Measurements from ENCODE around the gene COA8. TPM values are rescaled to one million over a fixed set of nuclear protein-coding genes. Genes with fewer than 3 reads are reported as not detected.

The COA8 gene
- total and polyA plus RNA-seq, 2 of the 13 experiments (the other 11 are each of a cell fraction or from before 2014, with no cell fraction given), result 10.9 to 25.1 TPM

DNA sequence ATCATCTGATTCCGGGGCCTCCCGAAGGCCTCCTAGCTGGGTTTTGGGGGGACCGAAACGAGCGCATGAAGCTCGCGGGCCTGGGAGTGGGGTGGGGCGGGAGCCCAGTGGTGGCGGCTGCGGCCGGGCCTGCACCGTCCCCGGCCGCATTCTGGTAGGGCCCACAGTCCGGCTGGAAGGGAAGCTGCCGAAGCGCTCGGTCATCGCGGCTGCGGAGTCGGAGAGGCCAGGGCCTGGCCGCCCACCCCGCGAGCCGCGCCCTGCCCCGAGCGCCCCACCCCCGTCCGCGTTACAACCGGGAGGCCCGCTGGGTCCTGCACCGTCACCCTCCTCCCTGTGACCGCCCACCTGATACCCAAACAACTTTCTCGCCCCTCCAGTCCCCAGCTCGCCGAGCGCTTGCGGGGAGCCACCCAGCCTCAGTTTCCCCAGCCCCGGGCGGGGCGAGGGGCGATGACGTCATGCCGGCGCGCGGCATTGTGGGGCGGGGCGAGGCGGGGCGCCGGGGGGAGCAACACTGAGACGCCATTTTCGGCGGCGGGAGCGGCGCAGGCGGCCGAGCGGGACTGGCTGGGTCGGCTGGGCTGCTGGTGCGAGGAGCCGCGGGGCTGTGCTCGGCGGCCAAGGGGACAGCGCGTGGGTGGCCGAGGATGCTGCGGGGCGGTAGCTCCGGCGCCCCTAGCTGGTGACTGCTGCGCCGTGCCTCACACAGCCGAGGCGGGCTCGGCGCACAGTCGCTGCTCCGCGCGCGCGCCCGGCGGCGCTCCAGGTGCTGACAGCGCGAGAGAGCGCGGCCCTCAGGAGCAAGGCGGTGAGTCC, 66.1 kb downstream of the COA8 start, which contains the start of gene KLC1 (continued):
- peak; percentile 48; the same call in 1 of the 2 replicates for TF ChIP-seq ZNF609 (CRISPR knock-in tag; IDR thresholded peaks at IDR 0.05; ENCODE audit: borderline replicate concordance)
- no peak for TF ChIP-seq ZBTB26 (CRISPR knock-in tag; IDR thresholded peaks at IDR 0.05; ENCODE audit: borderline replicate concordance)
- no peak for TF ChIP-seq ZNF605 (CRISPR knock-in tag; IDR thresholded peaks at IDR 0.05)
- no peak for TF ChIP-seq SRSF9 (IDR thresholded peaks at IDR 0.05; ENCODE audit: borderline replicate concordance, insufficient read depth, low read depth, low read length, poor library complexity, severe bottlenecking)
- no peak for TF ChIP-seq ZNF362 (CRISPR knock-in tag; IDR thresholded peaks at IDR 0.05; ENCODE audit: borderline replicate concordance)
- TF ChIP-seq TEAD3 (CRISPR knock-in tag; optimal IDR thresholded peaks at IDR 0.05; ENCODE audit: borderline replicate concordance), result no peak
- TF ChIP-seq RARG (CRISPR knock-in tag; IDR thresholded peaks at IDR 0.05; ENCODE audit: low read depth), result no peak
- no peak for TF ChIP-seq ZNF562 (CRISPR knock-in tag; IDR thresholded peaks at IDR 0.05; ENCODE audit: borderline replicate concordance)
- TF ChIP-seq, protein P1, sequence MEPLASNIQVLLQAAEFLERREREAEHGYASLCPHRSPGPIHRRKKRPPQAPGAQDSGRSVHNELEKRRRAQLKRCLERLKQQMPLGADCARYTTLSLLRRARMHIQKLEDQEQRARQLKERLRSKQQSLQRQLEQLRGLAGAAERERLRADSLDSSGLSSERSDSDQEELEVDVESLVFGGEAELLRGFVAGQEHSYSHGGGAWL (CRISPR knock-in tag; IDR thresholded peaks at IDR 0.05), result peak; percentile 32
- TF ChIP-seq, protein P2, sequence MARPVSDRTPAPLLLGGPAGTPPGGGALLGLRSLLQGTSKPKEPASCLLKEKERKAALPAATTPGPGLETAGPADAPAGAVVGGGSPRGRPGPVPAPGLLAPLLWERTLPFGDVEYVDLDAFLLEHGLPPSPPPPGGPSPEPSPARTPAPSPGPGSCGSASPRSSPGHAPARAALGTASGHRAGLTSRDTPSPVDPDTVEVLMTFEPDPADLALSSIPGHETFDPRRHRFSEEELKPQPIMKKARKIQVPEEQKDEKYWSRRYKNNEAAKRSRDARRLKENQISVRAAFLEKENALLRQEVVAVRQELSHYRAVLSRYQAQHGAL (CRISPR knock-in tag; IDR thresholded peaks at IDR 0.05; ENCODE audit: not compliant biosample characterization), result peak; percentile 31
- no peak for TF ChIP-seq GTF3A (CRISPR knock-in tag; conservative IDR thresholded peaks at IDR 0.05)
- TF ChIP-seq ETV6 (CRISPR knock-in tag; conservative IDR thresholded peaks at IDR 0.05), result peak; percentile 43; the same call in 1 of the 2 replicates
- TF ChIP-seq RAD51 (IDR thresholded peaks at IDR 0.05; ENCODE audit: borderline replicate concordance), result no peak
- TF ChIP-seq NFE2L2 (IDR thresholded peaks at IDR 0.05; ENCODE audit: low read length), result no peak
- TF ChIP-seq SMAD3 (CRISPR knock-in tag; IDR thresholded peaks at IDR 0.05), result no peak
- no peak for TF ChIP-seq ZNF460 (CRISPR knock-in tag; IDR thresholded peaks at IDR 0.05; ENCODE audit: borderline replicate concordance)
- peak; percentile 95 for TF ChIP-seq PTBP1 (IDR thresholded peaks at IDR 0.05; ENCODE audit: low read depth, low read length, poor library complexity, severe bottlenecking)

Measured in HepG2 (cell line).